ENCODE measurements around the gene FKBP9. TPM values are rescaled to one million over a fixed set of nuclear protein-coding genes. Genes with fewer than 3 reads are reported as not detected.
A peak's percentile ranks its signal among the peaks of the same experiment; 100 is the strongest.

FKBP9 gene
- total and polyA plus RNA-seq, 2 donors (not counting 3 experiments of a cell fraction or from before 2014, with no cell fraction given), result 88.7 to 124 TPM

DNA sequence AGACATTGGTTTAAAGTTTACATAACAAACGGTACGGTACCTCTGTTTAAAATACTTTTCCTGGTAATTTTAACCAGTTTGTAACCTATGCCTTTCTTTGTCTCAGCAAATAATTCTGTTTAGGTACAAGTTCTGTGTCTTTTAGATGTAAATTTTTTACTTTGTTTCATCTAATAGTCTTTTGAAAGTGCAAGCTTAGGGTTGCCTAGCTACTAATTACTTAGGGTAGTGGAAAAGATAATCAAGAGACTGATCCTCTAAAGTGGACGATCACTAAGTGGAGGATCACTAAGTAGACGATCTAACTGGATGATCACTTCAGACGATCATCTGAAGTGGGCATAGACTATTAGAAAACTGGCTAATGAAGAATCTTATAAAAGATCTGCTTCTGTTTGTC lies 16.1 kb upstream of the FKBP9 start:
- POLR2A ChIA-PET, result no interaction called here
- no peak for TF ChIP-seq FOS (IDR thresholded peaks at IDR 0.05; ENCODE audit: borderline replicate concordance, insufficient read depth, low read length)
- no peak for TF ChIP-seq JUN (IDR thresholded peaks at IDR 0.05; ENCODE audit: borderline replicate concordance, insufficient read depth, insufficient read length, low read depth)
- no peak for TF ChIP-seq POLR2AphosphoS5 (IDR thresholded peaks at IDR 0.05; ENCODE audit: insufficient read depth, low read depth, low read length)
- TF ChIP-seq POLR2A (IDR thresholded peaks at IDR 0.05; ENCODE audit: low read depth, low read length), result no peak
- no peak for TF ChIP-seq EZH2 (IDR thresholded peaks at IDR 0.05; ENCODE audit: borderline replicate concordance, low read depth, low read length, severe bottlenecking)
- no peak for TF ChIP-seq MAX (IDR thresholded peaks at IDR 0.05; ENCODE audit: insufficient read depth, insufficient read length)
- TF ChIP-seq, protein P1, sequence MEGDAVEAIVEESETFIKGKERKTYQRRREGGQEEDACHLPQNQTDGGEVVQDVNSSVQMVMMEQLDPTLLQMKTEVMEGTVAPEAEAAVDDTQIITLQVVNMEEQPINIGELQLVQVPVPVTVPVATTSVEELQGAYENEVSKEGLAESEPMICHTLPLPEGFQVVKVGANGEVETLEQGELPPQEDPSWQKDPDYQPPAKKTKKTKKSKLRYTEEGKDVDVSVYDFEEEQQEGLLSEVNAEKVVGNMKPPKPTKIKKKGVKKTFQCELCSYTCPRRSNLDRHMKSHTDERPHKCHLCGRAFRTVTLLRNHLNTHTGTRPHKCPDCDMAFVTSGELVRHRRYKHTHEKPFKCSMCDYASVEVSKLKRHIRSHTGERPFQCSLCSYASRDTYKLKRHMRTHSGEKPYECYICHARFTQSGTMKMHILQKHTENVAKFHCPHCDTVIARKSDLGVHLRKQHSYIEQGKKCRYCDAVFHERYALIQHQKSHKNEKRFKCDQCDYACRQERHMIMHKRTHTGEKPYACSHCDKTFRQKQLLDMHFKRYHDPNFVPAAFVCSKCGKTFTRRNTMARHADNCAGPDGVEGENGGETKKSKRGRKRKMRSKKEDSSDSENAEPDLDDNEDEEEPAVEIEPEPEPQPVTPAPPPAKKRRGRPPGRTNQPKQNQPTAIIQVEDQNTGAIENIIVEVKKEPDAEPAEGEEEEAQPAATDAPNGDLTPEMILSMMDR (IDR thresholded peaks at IDR 0.05; ENCODE audit: extremely low read depth in 1 of 2, insufficient read depth in 1 of 2, low read depth in 1 of 2, low read length in 2 of 2), result no peak
- TF ChIP-seq GATA2 (IDR thresholded peaks at IDR 0.05; ENCODE audit: insufficient read depth, insufficient read length, low read depth, low read length), result no peak
- no peak for TF ChIP-seq MYC (IDR thresholded peaks at IDR 0.05; ENCODE audit: low read depth, low read length)

More for the DNA sequence above, 16.1 kb upstream of the FKBP9 start:
- Histone ChIP-seq H3K36me3 (ENCODE audit: control insufficient read depth in 2 of 2, extremely low read depth in 1 of 2, insufficient read depth in 2 of 2, low read length in 2 of 2) (no peaks in the 10 kb centered on the region), H3K9me1 (replicated peaks; ENCODE audit: control insufficient read depth, extremely low read depth, insufficient read depth, low read length) (no peaks in the 10 kb centered on the region), H2AFZ (ENCODE audit: low read depth, low read length) (no peak overlapping the region), H3K4me1 (ENCODE audit: control insufficient read depth, extremely low read depth, insufficient read depth, low read length) (peaks cover 18% of the 10 kb centered on the region), H4K20me1 (replicated peaks; ENCODE audit: control insufficient read depth, extremely low read depth, insufficient read depth, low read length) (no peaks in the 10 kb centered on the region), H3K27me3 (ENCODE audit: control insufficient read depth in 2 of 2, insufficient read depth in 2 of 2, low read length in 2 of 2) (no peaks in the 10 kb centered on the region), H3K4me2 (ENCODE audit: insufficient read depth, low read length) (peak overlapping the region; percentile 97), H3K9me3 (replicated peaks; ENCODE audit: control insufficient read depth, insufficient read depth, low read length) (no peaks in the 10 kb centered on the region), H3K27ac (ENCODE audit: insufficient read depth, low read depth, low read length) (no peak overlapping the region), H3K9ac (replicated peaks; ENCODE audit: extremely low read depth, insufficient read depth, low read length) (peak overlapping the region; percentile 81), H3K4me3 (replicated peaks in 1 of 3; ENCODE audit: insufficient read depth in 1 of 3, low read depth in 1 of 3, low read length in 3 of 3) (peak overlapping the region; percentile 84 to 93 (median 92)), H3K79me2 (ENCODE audit: control insufficient read depth, insufficient read depth, low read length) (peaks cover 48% of the 10 kb centered on the region)
- dilution Hi-C loops (cut with MboI; ENCODE audit: extremely low pct_ligation_motif_present, low sequenced_read_pairs), result no loop called here
- intact Hi-C loops (cut with micrococcal nuclease), result loop anchor here (5.0 kb wide), 3 partner anchors 111 to 449 kb away; partner anchors contain the start of genes LSM5 and RP9
- no TSS peak for BruUV-seq (replicated peaks)
- CTCF ChIA-PET, result interaction anchor here (0.9 to 1.5 kb wide), 10 partner anchors 9 to 167 kb away, joined by 3 to 7 read pairs (median 4); partner anchors contain the start of gene NT5C3A
- no peak for FAIRE-seq
- DNase-seq (ENCODE audit: low read depth, low spot score), result peak; percentile 31

All from endothelial cell of umbilical vein (primary cell).